SU-DHL-6 (cell line): Measurements from ENCODE around the gene SDC3.

ENCODE experiments used
- H2AFZ ChIP-seq: fragments of 200-600 bp; sonication (generic); 2 replicates; pipeline ENCODE4 v1.6.1; 2014; ENCODE audit warnings: low read depth, mild to moderate bottlenecking, moderate library complexity, mixed read lengths, antibody characterized with exemption, low read length; ENCODE audit not compliant: severe bottlenecking
- H3F3A ChIP-seq: fragments of 200-600 bp; shearing (Covaris generic); 2 replicates; pipeline ENCODE4 v1.6.0; 2016; ENCODE audit warnings: antibody characterized with exemption, mild to moderate bottlenecking; ENCODE audit not compliant: insufficient read depth
- H3K27ac ChIP-seq: fragments of 200-600 bp; sonication (generic); 2 replicates; pipeline ENCODE4 v1.5.1; 2016; ENCODE audit warnings: low read depth, mild to moderate bottlenecking, low read length, moderate library complexity, mixed read lengths
- H3K27me3 ChIP-seq: fragments of 200-600 bp; sonication (generic), shearing (Covaris generic); 2 replicates; pipeline ENCODE4 v1.6.0; 2014; ENCODE audit warnings: mild to moderate bottlenecking, low read length
- H3K36me3 ChIP-seq: fragments of 200-600 bp; sonication (generic); 2 replicates; pipeline ENCODE4 v1.6.1; 2014; ENCODE audit warnings: mild to moderate bottlenecking, low read length, mixed read lengths
- H3K4me2 ChIP-seq: fragments of 300-600, 200-600 bp; shearing (Covaris generic), sonication (generic); 2 replicates; pipeline ENCODE4 v1.6.0; 2014; ENCODE audit warnings: low read length, low read depth, mild to moderate bottlenecking; ENCODE audit not compliant: poor library complexity, severe bottlenecking
- H3K4me3 ChIP-seq: fragments of 200-600 bp; sonication (generic); 2 replicates; pipeline ENCODE4 v1.5.1; 2014; ENCODE audit warnings: antibody characterized with exemption, low read length, mild to moderate bottlenecking, mixed read lengths; ENCODE audit not compliant: insufficient read depth, poor library complexity, severe bottlenecking
- H3K79me2 ChIP-seq: fragments of 200-600 bp; sonication (generic); 2 replicates; pipeline ENCODE4 v1.6.1; 2014; ENCODE audit warnings: mild to moderate bottlenecking, low read length, moderate library complexity; ENCODE audit not compliant: insufficient read depth
- H3K9ac ChIP-seq: fragments of 200-600 bp; sonication (generic); 2 replicates; pipeline ENCODE4 v1.7.0; 2014; ENCODE audit warnings: mild to moderate bottlenecking, low read length
- H3K9me2 ChIP-seq: fragments of 200-600 bp; sonication (generic); replicated peaks from 2 replicates; pipeline ENCODE4 v1.6.1; 2014; ENCODE audit warnings: low read length; ENCODE audit not compliant: insufficient read depth
- H3K9me3 ChIP-seq: fragments of 200-600 bp; sonication (generic); 2 replicates; pipeline ENCODE4 v1.6.1; 2014; ENCODE audit warnings: low read length, mixed read lengths; ENCODE audit not compliant: insufficient read depth
- H4K20me1 ChIP-seq: fragments of 200-600 bp; sonication (generic); 2 replicates; pipeline ENCODE4 v1.6.1; 2014; ENCODE audit warnings: low read depth, mild to moderate bottlenecking, antibody characterized with exemption, low read length, moderate library complexity, mixed read lengths
- CTCF ChIP-seq: fragments of 200-600 bp; sonication (generic); IDR thresholded peaks from one replicate; pipeline ENCODE4 v1.5.1; 2017; ENCODE audit warnings: antibody characterized with exemption, mild to moderate bottlenecking, low read length, moderate library complexity; ENCODE audit not compliant: insufficient read depth, poor library complexity, severe bottlenecking
- EZH2phosphoT487 ChIP-seq: fragments of 200-600 bp; sonication (generic), shearing (Covaris generic); conservative IDR thresholded peaks from 2 replicates; pipeline ENCODE4 v1.6.1; 2018; ENCODE audit warnings: mild to moderate bottlenecking, antibody characterized with exemption, low read length, moderate library complexity, mixed read lengths

SDC3 gene

GRCh38 chr1:30882678-30883388 is 25.7 kb downstream of the SDC3 start:
- Histone ChIP-seq H4K20me1 (no peaks in the 10 kb centered on the region), H3K9ac (no peak overlapping the region)
- no peak for TF ChIP-seq CTCF
- no peak for TF ChIP-seq EZH2phosphoT487

GRCh38 chr1:30881319-30882181 is 27.0 kb downstream of the SDC3 start:
- H3F3A ChIP-seq = no peaks in the 10 kb centered on the region
- H3K4me3 ChIP-seq = no peak overlapping the region
- H3K36me3 ChIP-seq = no peaks in the 10 kb centered on the region
- no peaks in the 10 kb centered on the region for H3K9me2 ChIP-seq
- no peak overlapping the region for H3K27ac ChIP-seq
- H3K79me2 ChIP-seq = no peaks in the 10 kb centered on the region
- no peaks in the 10 kb centered on the region for H4K20me1 ChIP-seq
- TF ChIP-seq CTCF (no peak), EZH2phosphoT487 (no peak)
- no peak overlapping the region for H3K9ac ChIP-seq
- no peak overlapping the region for H2AFZ ChIP-seq
- H3K27me3 ChIP-seq = no peaks in the 10 kb centered on the region
- H3K9me3 ChIP-seq = no peaks in the 10 kb centered on the region
- no peak overlapping the region for H3K4me2 ChIP-seq

More at GRCh38 chr1:30882678-30883388, 25.7 kb downstream of the SDC3 start:
- H3K36me3 ChIP-seq = no peaks in the 10 kb centered on the region
- H3K4me2 ChIP-seq = no peak overlapping the region
- H3K4me3 ChIP-seq = no peak overlapping the region
- H2AFZ ChIP-seq = no peak overlapping the region
- no peaks in the 10 kb centered on the region for H3K9me3 ChIP-seq
- no peaks in the 10 kb centered on the region for H3K27me3 ChIP-seq
- no peaks in the 10 kb centered on the region for H3K79me2 ChIP-seq
- no peaks in the 10 kb centered on the region for H3K9me2 ChIP-seq
- H3F3A ChIP-seq = no peaks in the 10 kb centered on the region
- H3K27ac ChIP-seq = no peak overlapping the region

GRCh38 chr1:30880678-30881318 is 27.8 kb downstream of the SDC3 start:
- Histone ChIP-seq H3K27ac (no peak overlapping the region), H3F3A (no peaks in the 10 kb centered on the region), H3K9me3 (no peaks in the 10 kb centered on the region), H3K79me2 (no peaks in the 10 kb centered on the region), H3K4me2 (no peak overlapping the region), H2AFZ (no peak overlapping the region), H3K4me3 (no peak overlapping the region), H4K20me1 (no peaks in the 10 kb centered on the region), H3K9me2 (no peaks in the 10 kb centered on the region), H3K27me3 (no peaks in the 10 kb centered on the region), H3K36me3 (no peaks in the 10 kb centered on the region), H3K9ac (no peak overlapping the region)
- no peak for TF ChIP-seq EZH2phosphoT487
- TF ChIP-seq CTCF = no peak
